ENCODE results near the gene ERG.

The ERG gene

GRCh38 chr21:38351176-38351959, 146.9 kb downstream of the ERG start:
- DNase-seq (ENCODE audit: low read depth), result no peak
- TF ChIP-seq CTCF (IDR thresholded peaks at IDR 0.05; ENCODE audit: control insufficient read depth, insufficient read depth, low read depth, low read length, missing control alignments), result no peak
- H3K4me3 ChIP-seq (ENCODE audit: control insufficient read depth, low read depth, low read length), result no peak overlapping the region

DNA sequence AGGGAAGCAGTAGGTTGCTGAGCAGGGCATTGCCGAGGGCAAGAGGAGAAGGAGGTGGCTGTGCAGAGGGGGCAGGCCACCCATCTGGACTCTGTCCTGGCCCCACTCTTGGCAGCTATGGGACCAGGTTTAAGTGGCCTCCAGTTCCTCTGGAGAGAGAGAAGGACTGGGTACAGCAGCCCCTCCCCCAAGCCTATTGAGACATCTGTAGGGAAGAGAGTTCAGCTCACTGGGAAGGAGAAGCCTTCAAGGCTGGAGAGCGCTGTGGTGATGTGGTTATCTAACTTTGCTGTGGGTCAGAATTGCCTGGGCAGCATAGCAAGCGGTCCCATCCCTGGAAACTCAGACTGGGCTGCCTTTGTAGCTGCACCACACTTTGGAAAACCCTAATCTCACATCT, 147.6 kb downstream of the ERG start:
- TF ChIP-seq CTCF (IDR thresholded peaks at IDR 0.05; ENCODE audit: control insufficient read depth, insufficient read depth, low read depth, low read length, missing control alignments), result no peak
- no peak overlapping the region for H3K4me3 ChIP-seq (ENCODE audit: control insufficient read depth, low read depth, low read length)
- DNase-seq (ENCODE audit: low read depth), result no peak

- no peak for DNase-seq (ENCODE audit: low read depth)
- no peak overlapping the region for H3K4me3 ChIP-seq (ENCODE audit: control insufficient read depth, low read depth, low read length)
- no peak for TF ChIP-seq CTCF (IDR thresholded peaks at IDR 0.05; ENCODE audit: control insufficient read depth, insufficient read depth, low read depth, low read length, missing control alignments)
Observed at GRCh38 chr21:38349977-38350376, 148.3 kb downstream of the ERG start.

- no peak for TF ChIP-seq CTCF (IDR thresholded peaks at IDR 0.05; ENCODE audit: control insufficient read depth, insufficient read depth, low read depth, low read length, missing control alignments)
- no peak overlapping the region for H3K4me3 ChIP-seq (ENCODE audit: control insufficient read depth, low read depth, low read length)
- DNase-seq (ENCODE audit: low read depth), result no peak
Observed at GRCh38 chr21:38349111-38349746, 149.0 kb downstream of the ERG start.

DNA sequence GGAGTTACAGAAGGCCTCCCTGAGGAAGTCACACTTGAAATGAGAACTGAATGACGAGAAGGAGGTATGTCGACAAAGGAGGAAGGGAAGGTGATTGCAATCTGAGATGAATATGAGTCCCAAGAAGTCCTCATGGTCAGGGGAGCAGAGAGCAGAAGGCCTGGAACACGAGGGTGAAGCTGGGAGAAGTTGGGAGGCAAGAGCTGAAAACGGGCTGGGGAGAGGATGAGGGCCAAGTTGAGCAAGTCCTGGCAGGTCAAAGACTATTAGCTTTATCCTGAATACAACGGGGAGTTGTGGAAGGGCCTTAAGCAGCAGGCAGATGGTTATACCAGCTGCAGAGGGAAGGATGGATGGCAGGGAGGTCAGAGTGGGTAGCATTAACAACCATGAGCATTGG, 152.0 kb downstream of the ERG start:
- DNase-seq (ENCODE audit: low read depth), result no peak
- TF ChIP-seq CTCF (IDR thresholded peaks at IDR 0.05; ENCODE audit: control insufficient read depth, insufficient read depth, low read depth, low read length, missing control alignments), result no peak
- no peak overlapping the region for H3K4me3 ChIP-seq (ENCODE audit: control insufficient read depth, low read depth, low read length)

DNA sequence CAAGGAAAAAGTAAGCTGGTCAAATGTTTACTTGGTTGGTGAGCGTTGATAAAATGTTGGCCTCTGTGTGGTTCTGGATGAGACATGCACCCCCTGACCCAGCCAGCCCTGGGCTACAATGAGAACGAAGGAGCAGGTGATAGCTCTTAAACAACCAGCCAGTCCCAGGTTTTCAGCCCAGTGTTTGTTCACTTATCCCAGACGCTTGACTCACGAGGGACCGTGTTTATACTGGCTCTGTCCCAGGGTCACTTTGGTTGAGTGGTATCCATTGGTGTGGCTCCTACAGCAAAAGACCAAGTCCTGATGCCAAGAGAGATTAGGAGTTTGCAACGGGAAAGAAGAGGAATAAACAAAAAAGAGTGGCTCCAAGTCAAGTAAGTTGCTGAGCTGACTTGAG, 154.6 kb downstream of the ERG start:
- no peak for TF ChIP-seq CTCF (IDR thresholded peaks at IDR 0.05; ENCODE audit: control insufficient read depth, insufficient read depth, low read depth, low read length, missing control alignments)
- DNase-seq (ENCODE audit: low read depth), result no peak
- no peak overlapping the region for H3K4me3 ChIP-seq (ENCODE audit: control insufficient read depth, low read depth, low read length)
